ENCODE data around the gene METAP1. TPM values are rescaled to one million over a fixed set of nuclear protein-coding genes. Genes with fewer than 3 reads are reported as not detected.
"Not testable (repeated sequence)": the region's sequence is repeated elsewhere in the genome, so short reads cannot be mapped to it uniquely, and the experiment has no call there.

Gene METAP1
- total and polyA plus RNA-seq, 7 donors, result 17.1 to 36.9 (median 26.4) TPM

DNA sequence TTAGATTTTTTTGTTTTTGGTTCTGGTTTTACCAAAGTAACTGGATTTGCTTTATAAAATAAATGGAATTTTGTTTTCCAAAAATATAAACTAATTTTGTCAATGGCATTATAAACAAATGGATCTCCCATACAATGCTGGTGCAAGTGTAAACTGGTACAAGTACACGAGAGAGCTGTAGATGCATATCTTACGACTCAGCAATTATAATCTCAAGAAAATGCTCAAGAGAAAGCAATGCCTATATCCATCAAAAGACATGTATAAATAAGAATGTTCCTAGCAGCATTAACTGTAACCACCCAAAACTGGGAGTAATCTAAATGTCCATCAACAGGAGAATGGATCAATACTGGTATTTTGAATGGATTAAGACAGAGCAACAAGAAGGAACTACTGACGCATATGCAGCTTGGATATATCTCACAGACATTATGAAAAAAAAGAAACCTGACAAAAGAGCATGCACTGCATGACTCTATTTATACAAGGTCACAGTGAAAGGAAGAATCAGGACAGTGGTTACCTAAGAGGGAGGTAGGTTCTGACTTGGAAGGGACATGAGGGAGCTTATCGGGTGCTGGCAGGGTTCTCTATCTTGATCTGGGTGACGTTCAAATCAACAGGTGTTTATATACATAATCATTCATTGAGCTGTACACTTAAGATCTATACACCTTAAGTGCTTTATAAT is 83.6 kb downstream of the METAP1 start:
- Histone ChIP-seq H3K9me3 (no peaks in the 10 kb centered on the region), H3K36me3 (ENCODE audit: insufficient read depth in 1 of 2, low read depth in 1 of 2) (peaks cover 16 to 100% of the 10 kb centered on the region in 2 donors), H3K27ac (peak overlapping the region; percentile 13), H3K27me3 (ENCODE audit: insufficient read depth in 3 of 3, low read length in 2 of 3) (no peaks in the 10 kb centered on the region), H3K4me1 (no peaks in the 10 kb centered on the region), H3K4me3 (no peak overlapping the region)
- intact Hi-C loops (cut with DNase I), result no loop called here
- WGBS, 3 donors, result 60 to 70% (median 62%) methylated on average over 5 of the region's 5 CpGs
- ATAC-seq (peak in 1 of 4 donors; percentile 52), DNase-seq (no peak)
- TF ChIP-seq, protein P1, sequence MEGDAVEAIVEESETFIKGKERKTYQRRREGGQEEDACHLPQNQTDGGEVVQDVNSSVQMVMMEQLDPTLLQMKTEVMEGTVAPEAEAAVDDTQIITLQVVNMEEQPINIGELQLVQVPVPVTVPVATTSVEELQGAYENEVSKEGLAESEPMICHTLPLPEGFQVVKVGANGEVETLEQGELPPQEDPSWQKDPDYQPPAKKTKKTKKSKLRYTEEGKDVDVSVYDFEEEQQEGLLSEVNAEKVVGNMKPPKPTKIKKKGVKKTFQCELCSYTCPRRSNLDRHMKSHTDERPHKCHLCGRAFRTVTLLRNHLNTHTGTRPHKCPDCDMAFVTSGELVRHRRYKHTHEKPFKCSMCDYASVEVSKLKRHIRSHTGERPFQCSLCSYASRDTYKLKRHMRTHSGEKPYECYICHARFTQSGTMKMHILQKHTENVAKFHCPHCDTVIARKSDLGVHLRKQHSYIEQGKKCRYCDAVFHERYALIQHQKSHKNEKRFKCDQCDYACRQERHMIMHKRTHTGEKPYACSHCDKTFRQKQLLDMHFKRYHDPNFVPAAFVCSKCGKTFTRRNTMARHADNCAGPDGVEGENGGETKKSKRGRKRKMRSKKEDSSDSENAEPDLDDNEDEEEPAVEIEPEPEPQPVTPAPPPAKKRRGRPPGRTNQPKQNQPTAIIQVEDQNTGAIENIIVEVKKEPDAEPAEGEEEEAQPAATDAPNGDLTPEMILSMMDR (IDR thresholded peaks at IDR 0.05), result no peak

DNA sequence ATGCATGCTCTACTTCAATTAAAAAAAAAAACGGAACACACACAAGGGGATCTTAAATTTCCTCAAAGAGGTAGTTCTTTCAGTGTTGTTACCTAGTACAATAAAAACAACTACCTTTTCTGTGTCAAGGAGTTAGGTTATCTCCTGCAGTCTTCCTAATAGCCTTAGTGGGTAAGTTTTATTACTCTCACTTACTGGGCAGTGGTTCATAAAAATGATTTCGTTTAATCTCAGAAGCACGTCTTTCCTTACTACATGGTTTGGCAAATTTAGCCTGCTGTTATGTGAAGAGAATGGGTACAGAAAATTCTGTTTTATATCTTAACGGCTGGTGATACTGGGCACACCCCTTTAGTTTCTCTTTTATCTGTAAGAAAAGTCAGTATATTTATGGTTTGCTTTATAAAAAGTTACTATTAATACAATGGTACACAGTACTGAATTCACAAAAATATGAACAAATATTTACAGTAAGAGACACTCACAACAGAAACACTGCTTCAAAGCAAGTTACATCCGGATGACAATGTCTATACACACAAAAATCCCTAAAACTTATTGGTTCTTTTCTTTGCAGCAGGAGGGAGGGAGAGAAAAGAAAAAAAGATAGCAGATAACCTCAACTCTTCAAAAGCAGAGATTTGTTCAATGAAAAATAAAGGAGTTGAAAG is 84.2 kb downstream of the METAP1 start:
- Histone ChIP-seq H3K27ac (peak overlapping the region; percentile 13), H3K4me3 (no peak overlapping the region), H3K4me1 (no peaks in the 10 kb centered on the region), H3K36me3 (ENCODE audit: insufficient read depth in 1 of 2, low read depth in 1 of 2) (peaks cover 17 to 100% of the 10 kb centered on the region in 2 donors), H3K27me3 (ENCODE audit: insufficient read depth in 3 of 3, low read length in 2 of 3) (no peaks in the 10 kb centered on the region), H3K9me3 (no peaks in the 10 kb centered on the region)
- WGBS, 3 donors, result 71 to 87% (median 75%) methylated on average over 5 of the region's 5 CpGs
- no peak for ATAC-seq
- TF ChIP-seq, protein P1 (IDR thresholded peaks at IDR 0.05), result no peak
- intact Hi-C loops (cut with DNase I), result loop anchor here in 1 of 2 donors (10.0 kb wide), 1 partner anchor 145 kb away; no protein-coding TSS in a partner anchor
- no peak for DNase-seq

DNA sequence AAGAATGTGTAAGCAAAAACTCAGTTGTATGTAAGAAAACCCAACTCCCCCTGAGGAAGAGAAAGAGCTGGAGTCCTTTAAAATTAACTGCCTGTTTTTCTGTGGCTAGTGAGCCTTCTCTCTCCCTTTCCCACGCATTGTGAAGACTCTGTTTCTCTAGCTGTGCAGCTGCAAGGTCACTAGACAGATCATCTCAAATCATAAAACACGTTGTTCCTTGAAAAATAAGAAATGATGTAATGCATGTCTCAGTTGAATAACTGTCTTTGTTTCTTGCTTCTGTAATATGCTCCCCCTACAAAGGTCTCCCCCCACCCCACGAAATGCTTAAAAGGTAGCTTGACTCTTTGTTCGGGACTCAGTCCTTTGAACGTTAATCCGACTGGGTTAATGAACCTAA is 85.3 kb downstream of the METAP1 start:
- intact Hi-C loops (cut with DNase I), result loop anchor here in 1 of 2 donors (10.0 kb wide), 1 partner anchor 146 kb away; no protein-coding TSS in a partner anchor
- H3K4me3 ChIP-seq; ATAC-seq; H3K27ac ChIP-seq; H3K4me1 ChIP-seq; DNase-seq; H3K9me3 ChIP-seq; H3K27me3 ChIP-seq (ENCODE audit: insufficient read depth in 3 of 3, low read length in 2 of 3): not testable (repeated sequence)
- peaks cover 19 to 98% of the 10 kb centered on the region in 2 donors for H3K36me3 ChIP-seq (ENCODE audit: insufficient read depth in 1 of 2, low read depth in 1 of 2)
- WGBS, 3 donors, result 59 to 75% (median 72%) methylated on average over 6 of the region's 6 CpGs

DNA sequence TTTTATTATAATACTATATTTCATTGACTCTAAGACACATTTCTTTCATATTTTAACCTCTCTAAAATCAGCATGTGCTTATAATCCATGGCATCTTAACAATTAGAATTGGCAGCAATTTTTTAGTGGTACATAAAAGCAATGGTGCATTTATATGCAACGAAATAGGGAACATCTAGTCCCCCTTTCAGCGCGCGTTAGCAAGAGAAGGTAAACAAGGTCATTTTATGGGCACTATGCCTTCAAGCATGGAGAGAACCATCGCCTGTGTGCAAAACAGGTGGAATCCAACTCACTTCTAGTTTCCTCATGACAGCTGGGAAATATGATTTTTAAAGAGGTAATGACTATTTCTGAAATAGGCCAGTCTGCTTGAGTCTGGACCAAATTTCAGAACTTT is 86.7 kb downstream of the METAP1 start:
- no peak for DNase-seq
- intact Hi-C loops (cut with DNase I), result loop anchor here in 1 of 2 donors (10.0 kb wide), 1 partner anchor 147 kb away; no protein-coding TSS in a partner anchor
- no peak overlapping the region for H3K27ac ChIP-seq
- no peak overlapping the region for H3K4me3 ChIP-seq
- ATAC-seq, result no peak
- H3K9me3 ChIP-seq, result no peaks in the 10 kb centered on the region
- TF ChIP-seq, protein P1 (IDR thresholded peaks at IDR 0.05), result no peak
- H3K36me3 ChIP-seq (ENCODE audit: insufficient read depth in 1 of 2, low read depth in 1 of 2), result peaks cover 15 to 84% of the 10 kb centered on the region in 2 donors
- WGBS, 3 donors, result 73 to 84% (median 74%) methylated on average over 5 of the region's 5 CpGs
- no peaks in the 10 kb centered on the region for H3K27me3 ChIP-seq (ENCODE audit: insufficient read depth in 3 of 3, low read length in 2 of 3)
- peaks cover 7% of the 10 kb centered on the region for H3K4me1 ChIP-seq

DNA sequence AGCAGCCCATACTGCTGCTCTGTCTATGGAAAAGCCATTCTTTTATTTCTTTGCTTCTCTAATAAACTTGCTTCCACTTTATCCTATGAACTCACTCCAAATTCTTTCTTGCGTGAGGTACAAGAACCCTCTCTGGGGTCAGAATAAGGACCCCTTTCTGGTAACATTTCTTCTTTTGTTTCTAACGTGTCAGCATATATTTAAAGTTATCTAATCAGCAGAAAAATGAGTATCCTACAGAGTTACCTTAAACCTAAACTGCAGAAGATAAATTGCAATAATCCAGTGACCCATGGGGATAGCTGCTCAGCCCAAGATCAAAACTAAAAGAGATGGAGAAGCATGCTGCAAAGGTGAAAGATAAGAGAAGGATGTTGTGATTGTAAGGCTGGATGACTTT is 89.1 kb downstream of the METAP1 start:
- Histone ChIP-seq H3K4me1 (peaks cover 14% of the 10 kb centered on the region), H3K27me3 (ENCODE audit: insufficient read depth in 3 of 3, low read length in 2 of 3) (no peaks in the 10 kb centered on the region), H3K4me3 (no peak overlapping the region), H3K27ac (no peak overlapping the region), H3K9me3 (no peaks in the 10 kb centered on the region), H3K36me3 (ENCODE audit: insufficient read depth in 1 of 2, low read depth in 1 of 2) (peaks cover 14 to 60% of the 10 kb centered on the region in 2 donors)
- ATAC-seq (no peak), DNase-seq (no peak)
- 85 to 95% (median 90%) methylated on average over 2 of the region's 2 CpGs for WGBS, 3 donors
- intact Hi-C loops (cut with DNase I), result loop anchor here in 1 of 2 donors (10.0 kb wide), 1 partner anchor 150 kb away; no protein-coding TSS in a partner anchor
- TF ChIP-seq, protein P1 (IDR thresholded peaks at IDR 0.05), result no peak
